BLaER1 treated with 17β-estradiol and CSF1 and Interleukin-3, amounts not matched to agents 10 nM and 100 nM (cell line): ENCODE data around the gene HORMAD2.
A peak's percentile ranks its signal among the peaks of the same experiment; 100 is the strongest.

Experiments
- H3K27ac ChIP-seq, 11 experiments: shearing (Covaris generic); formaldehyde crosslinking; 2 replicates each; pipeline ENCODE4 v1.8.1; 2022
- H3K27me3 ChIP-seq, 11 experiments: shearing (Covaris generic); formaldehyde crosslinking; 2 replicates each; pipeline ENCODE4 v1.8.1; 2022
- H3K36me3 ChIP-seq, 11 experiments: shearing (Covaris generic); formaldehyde crosslinking; 2 replicates each; pipeline ENCODE4 v1.8.1; 2022
- H3K4me1 ChIP-seq, 10 experiments: shearing (Covaris generic); formaldehyde crosslinking; 2 replicates each; pipeline ENCODE4 v1.8.1; 2022
- H3K4me2 ChIP-seq, 11 experiments: shearing (Covaris generic); formaldehyde crosslinking; 2 replicates each; pipeline ENCODE4 v1.8.1; 2022
- H3K4me3 ChIP-seq, 10 experiments: shearing (Covaris generic); formaldehyde crosslinking; 2 replicates each; pipeline ENCODE4 v1.8.1; 2022
- H3K9ac ChIP-seq, 11 experiments: shearing (Covaris generic); formaldehyde crosslinking; 2 replicates each; pipeline ENCODE4 v1.8.1; 2022
- H3K9me3 ChIP-seq, 11 experiments: shearing (Covaris generic); formaldehyde crosslinking; replicated peaks in 1 of 11; 2 replicates each; pipeline ENCODE4 v1.8.1; 2022
- H4K20me1 ChIP-seq, 11 experiments: shearing (Covaris generic); formaldehyde crosslinking; 2 replicates each; pipeline ENCODE4 v1.8.1; 2022
- Cebpa-rat ChIP-seq, 11 experiments: shearing (Covaris generic); IDR thresholded peaks; 2 replicates each; pipeline ENCODE4 v1.8.1; 2022

The HORMAD2 gene

GRCh38 chr22:30217698-30218560 is 137.7 kb downstream of the HORMAD2 start:
- H3K4me2 ChIP-seq: no peak overlapping the region; a peak in 1 of 22 replicates
- peaks cover 0 to 24% (median 0%) of the 10 kb centered on the region in 11 experiments; a peak in 8 of 22 replicates for H3K27me3 ChIP-seq
- peaks cover 25 to 65% (median 48%) of the 10 kb centered on the region in 10 experiments for H3K4me1 ChIP-seq
- no peaks in the 10 kb centered on the region for H3K9me3 ChIP-seq
- no peak overlapping the region for H3K4me3 ChIP-seq
- TF ChIP-seq Cebpa-rat (IDR thresholded peaks at IDR 0.05): no peak
- no peaks in the 10 kb centered on the region for H3K36me3 ChIP-seq
- H4K20me1 ChIP-seq: peaks cover 0 to 6% (median 0%) of the 10 kb centered on the region in 11 experiments; a peak in 1 of 22 replicates
- no peak overlapping the region; a peak in 1 of 22 replicates for H3K27ac ChIP-seq
- H3K9ac ChIP-seq: no peak overlapping the region; a peak in 1 of 22 replicates

GRCh38 chr22:30219049-30219654 is 138.9 kb downstream of the HORMAD2 start:
- TF ChIP-seq Cebpa-rat (IDR thresholded peaks at IDR 0.05): no peak
- Histone ChIP-seq H3K9me3 (no peaks in the 10 kb centered on the region), H3K4me1 (peaks cover 25 to 66% (median 49%) of the 10 kb centered on the region in 10 experiments), H3K27me3 (peaks cover 0 to 24% (median 0%) of the 10 kb centered on the region in 11 experiments; a peak in 8 of 22 replicates), H3K9ac (no peak overlapping the region), H3K36me3 (no peaks in the 10 kb centered on the region), H3K27ac (no peak overlapping the region), H3K4me2 (no peak overlapping the region), H4K20me1 (peaks cover 0 to 6% (median 0%) of the 10 kb centered on the region in 11 experiments; a peak in 1 of 22 replicates), H3K4me3 (no peak overlapping the region)

- Histone ChIP-seq H3K27me3 (peaks cover 0 to 24% (median 0%) of the 10 kb centered on the region in 11 experiments; a peak in 8 of 22 replicates), H3K4me3 (no peak overlapping the region), H3K9me3 (no peaks in the 10 kb centered on the region), H3K9ac (no peak overlapping the region), H3K4me1 (peaks cover 27 to 66% (median 51%) of the 10 kb centered on the region in 10 experiments), H3K36me3 (no peaks in the 10 kb centered on the region), H3K27ac (no peak overlapping the region), H3K4me2 (peak overlapping the region in 5 of 11 experiments; percentile 57 to 90 (median 80); a peak in 6 of 22 replicates), H4K20me1 (peaks cover 0 to 6% (median 0%) of the 10 kb centered on the region in 11 experiments; a peak in 1 of 22 replicates)
- no peak for TF ChIP-seq Cebpa-rat (IDR thresholded peaks at IDR 0.05)
These were observed 139.5 kb downstream of the HORMAD2 start for GRCh38 chr22:30219668-30220278.

DNA sequence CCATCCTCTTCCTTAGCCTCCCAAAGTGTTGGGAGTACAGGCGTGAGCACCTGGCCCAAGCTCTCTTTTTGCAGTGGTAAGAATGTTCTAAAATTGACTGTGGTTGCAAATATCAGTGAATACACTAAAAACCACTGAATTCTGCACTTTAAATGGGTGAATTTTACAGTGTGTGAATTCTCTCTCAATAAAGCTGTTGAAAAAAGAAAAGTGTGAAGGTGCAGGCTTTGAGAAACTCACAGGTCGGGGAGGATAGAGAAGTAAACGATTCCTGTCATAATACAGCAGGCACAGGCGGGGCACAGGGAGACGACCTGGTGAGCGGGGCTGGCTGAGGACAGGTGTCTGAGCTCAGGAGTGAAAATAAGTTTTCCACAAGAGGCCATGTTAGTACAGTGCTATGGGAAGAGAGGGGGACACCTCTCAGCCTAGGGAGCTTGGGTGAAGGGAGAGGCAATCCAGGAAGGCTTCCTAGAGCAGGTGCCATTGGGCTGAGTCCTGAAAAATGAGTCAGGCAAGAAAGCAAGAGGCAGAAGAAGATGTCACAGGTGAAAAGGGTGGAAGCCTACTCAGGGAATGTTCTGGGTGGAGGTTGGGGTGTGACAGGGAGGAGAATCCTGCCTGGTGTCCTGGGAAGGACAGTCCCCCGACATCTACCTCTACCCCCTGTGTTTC is 140.2 kb downstream of the HORMAD2 start:
- Histone ChIP-seq H3K9ac (peak overlapping the region in 3 of 11 experiments; percentile 1 to 21 (median 10); a peak in 2 of 22 replicates), H3K9me3 (no peaks in the 10 kb centered on the region), H3K4me2 (peak overlapping the region in 9 of 11 experiments; percentile 57 to 90 (median 76); a peak in 17 of 22 replicates), H3K36me3 (no peaks in the 10 kb centered on the region), H3K4me1 (peaks cover 30 to 67% (median 57%) of the 10 kb centered on the region in 10 experiments), H4K20me1 (peaks cover 0 to 6% (median 0%) of the 10 kb centered on the region in 11 experiments; a peak in 1 of 22 replicates), H3K27me3 (peaks cover 0 to 24% (median 0%) of the 10 kb centered on the region in 11 experiments; a peak in 8 of 22 replicates), H3K27ac (peak overlapping the region in 4 of 11 experiments; percentile 28 to 46 (median 40); a peak in 5 of 22 replicates), H3K4me3 (no peak overlapping the region)
- no peak for TF ChIP-seq Cebpa-rat (IDR thresholded peaks at IDR 0.05)

GRCh38 chr22:30221121-30221992 is 141.1 kb downstream of the HORMAD2 start:
- no peak for TF ChIP-seq Cebpa-rat (IDR thresholded peaks at IDR 0.05)
- Histone ChIP-seq H3K27me3 (peaks cover 0 to 24% (median 0%) of the 10 kb centered on the region in 11 experiments; a peak in 8 of 22 replicates), H3K36me3 (no peaks in the 10 kb centered on the region), H3K9me3 (no peaks in the 10 kb centered on the region), H3K4me2 (peak overlapping the region; percentile 39 to 90 (median 72)), H3K4me3 (no peak overlapping the region), H3K9ac (peak overlapping the region in 3 of 11 experiments; percentile 1 to 21 (median 10); a peak in 2 of 22 replicates), H3K27ac (peak overlapping the region in 4 of 11 experiments; percentile 28 to 46 (median 40); a peak in 6 of 22 replicates), H4K20me1 (peaks cover 0 to 6% (median 0%) of the 10 kb centered on the region in 11 experiments; a peak in 1 of 22 replicates), H3K4me1 (peaks cover 30 to 71% (median 57%) of the 10 kb centered on the region in 10 experiments)

DNA sequence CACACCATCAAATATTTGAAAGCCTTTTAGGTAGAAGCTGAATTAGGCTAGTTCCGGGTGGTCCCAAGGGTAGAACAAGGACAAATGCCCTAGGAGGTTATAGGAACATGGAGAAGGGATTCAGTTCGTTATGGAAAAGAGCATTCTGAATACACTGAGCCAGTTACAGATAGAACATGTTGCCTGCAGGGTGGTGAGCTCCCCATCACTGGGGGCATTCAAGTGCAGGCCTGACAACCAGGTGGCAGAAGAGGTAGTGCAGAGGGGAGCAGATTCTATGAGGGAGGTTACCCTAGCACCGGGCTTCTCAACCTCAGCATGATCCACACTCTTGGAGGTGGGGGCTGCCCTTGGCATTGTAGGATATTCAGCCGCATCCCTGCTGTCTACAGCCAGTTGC is 142.1 kb downstream of the HORMAD2 start:
- peak overlapping the region in 8 of 11 experiments; percentile 75 to 93 (median 86); a peak in 13 of 22 replicates for H3K4me2 ChIP-seq
- H3K27ac ChIP-seq: no peak overlapping the region
- no peak for TF ChIP-seq Cebpa-rat (IDR thresholded peaks at IDR 0.05)

GRCh38 chr22:30223303-30223702 is 143.0 kb downstream of the HORMAD2 start:
- H3K4me3 ChIP-seq: 0 out of 20 replicates have a peak overlapping the region, but pooled peaks of 1 of the 10 experiments have one; percentile 18
- peak overlapping the region; percentile 64 to 93 (median 83) for H3K4me2 ChIP-seq
- no peaks in the 10 kb centered on the region for H3K36me3 ChIP-seq
- TF ChIP-seq Cebpa-rat (IDR thresholded peaks at IDR 0.05): no peak
- peaks cover 0 to 24% (median 0%) of the 10 kb centered on the region in 11 experiments; a peak in 8 of 22 replicates for H3K27me3 ChIP-seq
- no peaks in the 10 kb centered on the region for H3K9me3 ChIP-seq
- peak overlapping the region in 2 of 11 experiments; percentile 26 to 47; a peak in 2 of 22 replicates for H3K9ac ChIP-seq
- no peak overlapping the region for H3K27ac ChIP-seq
- H3K4me1 ChIP-seq: peaks cover 30 to 67% (median 55%) of the 10 kb centered on the region in 10 experiments
- peaks cover 0 to 6% (median 0%) of the 10 kb centered on the region in 11 experiments; a peak in 1 of 22 replicates for H4K20me1 ChIP-seq

More for the DNA sequence above, 142.1 kb downstream of the HORMAD2 start:
- H3K4me3 ChIP-seq: no peak overlapping the region
- H3K36me3 ChIP-seq: no peaks in the 10 kb centered on the region
- H3K27me3 ChIP-seq: peaks cover 0 to 24% (median 0%) of the 10 kb centered on the region in 11 experiments; a peak in 8 of 22 replicates
- H3K9me3 ChIP-seq: no peaks in the 10 kb centered on the region
- no peak overlapping the region for H3K9ac ChIP-seq
- peaks cover 30 to 71% (median 55%) of the 10 kb centered on the region in 10 experiments for H3K4me1 ChIP-seq
- H4K20me1 ChIP-seq: peaks cover 0 to 6% (median 0%) of the 10 kb centered on the region in 11 experiments; a peak in 1 of 22 replicates
